Tongue (tissue), 2 donors: ENCODE data around the gene HOXD8. TPM values are rescaled to one million over a fixed set of nuclear protein-coding genes. Genes with fewer than 3 reads are reported as not detected.

ENCODE experiments used
- DNase-seq: peaks from one replicate; pipeline ENCODE4 v3.0.0-alpha.2; 2015
- total RNA-seq: library from RNA; depleted of rRNA; stranded (reverse); fragments of >200 nt; gene quantifications from one replicate; pipeline ENCODE4 v1.2.3, GENCODE V29; 2014

HOXD8 gene
- total RNA-seq, 1 donor from 2014 or later = 2.7 TPM

- DNase-seq = no peak
Measured at GRCh38 chr2:176117162-176117822, 12.2 kb upstream of the HOXD8 start.

GRCh38 chr2:176117823-176118371 is 11.6 kb upstream of the HOXD8 start:
- no peak for DNase-seq

- DNase-seq = peak; percentile 57
Measured at GRCh38 chr2:176118601-176119339, 10.7 kb upstream of the HOXD8 start.

- DNase-seq = no peak
Measured at GRCh38 chr2:176120364-176121189, 8.9 kb upstream of the HOXD8 start.

GRCh38 chr2:176121190-176122051 is 8.1 kb upstream of the HOXD8 start:
- DNase-seq = no peak

GRCh38 chr2:176122052-176122682 is 7.3 kb upstream of the HOXD8 start:
- peak; percentile 68 for DNase-seq

GRCh38 chr2:176122683-176123410 is 6.7 kb upstream of the HOXD8 start, which contains the start of gene HOXD9:
Gene HOXD9, plus strand, starts transcription at chr2:176122719. Its CDS starts 50 bp downstream, at chr2:176122769.
- DNase-seq = no peak

- DNase-seq = no peak
Measured at GRCh38 chr2:176123411-176124109, 5.9 kb upstream of the HOXD8 start.

GRCh38 chr2:176124110-176124946 is 5.2 kb upstream of the HOXD8 start:
- no peak for DNase-seq

GRCh38 chr2:176124947-176125771 is 4.3 kb upstream of the HOXD8 start:
- no peak for DNase-seq

GRCh38 chr2:176125772-176126054 is 3.8 kb upstream of the HOXD8 start:
- DNase-seq = no peak

GRCh38 chr2:176126929-176127773 is 2.4 kb upstream of the HOXD8 start:
- DNase-seq = peak; percentile 90

- DNase-seq = no peak
Measured at GRCh38 chr2:176127774-176128072, 1.8 kb upstream of the HOXD8 start.

- peak; percentile 57 for DNase-seq
Measured at GRCh38 chr2:176128172-176128981, 1.1 kb upstream of the HOXD8 start.

- no peak for DNase-seq
Measured at GRCh38 chr2:176129813-176130146, 275 bp downstream of the HOXD8 start.

GRCh38 chr2:176130147-176130956 is 847 bp downstream of the HOXD8 start:
- DNase-seq = peak; percentile 54
